ENCODE results near the gene TBX15. TPM values are rescaled to one million over a fixed set of nuclear protein-coding genes. Genes with fewer than 3 reads are reported as not detected.

The TBX15 gene
- total and polyA plus RNA-seq, 10 donors = 0.06 to 0.32 (median 0.11) TPM; not detected in 4

DNA sequence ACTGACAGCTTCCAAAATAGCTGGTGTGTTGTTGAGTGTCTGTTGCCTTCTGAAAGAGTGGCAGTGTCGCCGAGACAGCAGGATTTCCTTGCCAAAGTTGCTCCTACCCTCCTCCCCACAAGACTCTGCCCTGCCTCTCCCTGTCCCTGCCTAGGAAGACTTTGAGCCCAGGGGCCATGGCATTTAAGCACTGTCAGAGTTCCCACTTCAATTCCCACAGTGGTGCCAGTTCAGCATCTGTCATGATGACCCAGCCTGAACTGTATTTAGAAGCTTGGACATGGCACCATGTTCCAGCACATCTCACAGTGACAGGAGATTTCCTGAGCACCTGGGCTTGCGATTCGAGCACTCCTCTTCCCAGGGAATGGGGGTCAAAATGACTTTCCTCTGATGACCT lies 43.6 kb downstream of the TBX15 start:
- Histone ChIP-seq H3K27me3 (replicated peaks in 1 of 7) (no peaks in the 10 kb centered on the region), H3K4me3 (no peak overlapping the region), H3K9me3 (peaks cover 0 to 4% (median 0%) of the 10 kb centered on the region in 8 donors), H3K4me1 (no peaks in the 10 kb centered on the region), H3K36me3 (no peaks in the 10 kb centered on the region), H3K27ac (no peak overlapping the region)
- intact Hi-C loops (cut with DNase I; ENCODE audit: low total_unique reads) = no loop called here
- WGBS, 5 donors = 58 to 69% (median 64%) methylated on average over 4 of the region's 4 CpGs
- no peak for DNase-seq
- no peak for TF ChIP-seq POLR2A (IDR thresholded peaks at IDR 0.05)
- TF ChIP-seq CTCF (IDR thresholded peaks at IDR 0.05 in 8 of 11, conservative IDR thresholded peaks at IDR 0.05 in 3 of 11) = no peak
- TF ChIP-seq POLR2AphosphoS5 (IDR thresholded peaks at IDR 0.05) = no peak

GRCh38 chr1:118944133-118944532 lies 44.0 kb downstream of the TBX15 start:
- intact Hi-C loops (cut with DNase I; ENCODE audit: low total_unique reads) = no loop called here
- no peak for DNase-seq
- Histone ChIP-seq H3K27ac (no peak overlapping the region), H3K9me3 (peaks cover 0 to 4% (median 0%) of the 10 kb centered on the region in 8 donors), H3K4me3 (no peak overlapping the region), H3K4me1 (no peaks in the 10 kb centered on the region), H3K36me3 (no peaks in the 10 kb centered on the region), H3K27me3 (replicated peaks in 1 of 7) (no peaks in the 10 kb centered on the region)
- TF ChIP-seq POLR2A (IDR thresholded peaks at IDR 0.05) = no peak
- TF ChIP-seq CTCF (IDR thresholded peaks at IDR 0.05 in 8 of 11, conservative IDR thresholded peaks at IDR 0.05 in 3 of 11) = no peak
- TF ChIP-seq POLR2AphosphoS5 (IDR thresholded peaks at IDR 0.05) = no peak
- 78 to 89% (median 82%) methylated on average over 2 of the region's 2 CpGs for WGBS, 5 donors

DNA sequence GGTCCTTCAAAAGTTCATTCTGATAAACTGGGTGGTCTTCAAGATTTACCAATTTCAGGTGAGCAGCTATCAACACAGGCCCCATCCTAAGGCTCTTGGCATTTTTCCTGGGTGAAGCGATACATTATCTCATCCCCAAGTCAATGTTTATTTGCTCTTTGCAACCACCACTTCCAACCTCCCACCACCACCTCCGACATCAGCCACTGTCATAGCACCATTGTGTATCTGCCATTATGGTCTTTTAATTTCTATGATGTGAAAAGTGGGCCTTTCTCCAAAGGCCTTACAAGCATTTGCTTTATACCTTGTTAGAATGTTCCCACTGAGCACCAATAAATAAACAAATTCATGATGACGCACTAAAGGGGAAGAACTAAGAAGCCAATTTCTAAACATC lies 47.2 kb downstream of the TBX15 start:
- WGBS, 5 donors = 59 to 81% (median 72%) methylated on average over 3 of the region's 3 CpGs
- Histone ChIP-seq H3K9me3 (no peaks in the 10 kb centered on the region), H3K4me1 (no peaks in the 10 kb centered on the region), H3K27me3 (replicated peaks in 1 of 7) (no peaks in the 10 kb centered on the region), H3K27ac (no peak overlapping the region), H3K4me3 (no peak overlapping the region), H3K36me3 (no peaks in the 10 kb centered on the region)
- no peak for TF ChIP-seq POLR2AphosphoS5 (IDR thresholded peaks at IDR 0.05)
- no peak for TF ChIP-seq CTCF (IDR thresholded peaks at IDR 0.05 in 8 of 11, conservative IDR thresholded peaks at IDR 0.05 in 3 of 11)
- no peak for TF ChIP-seq POLR2A (IDR thresholded peaks at IDR 0.05)
- DNase-seq = no peak
- intact Hi-C loops (cut with DNase I; ENCODE audit: low total_unique reads) = no loop called here

DNA sequence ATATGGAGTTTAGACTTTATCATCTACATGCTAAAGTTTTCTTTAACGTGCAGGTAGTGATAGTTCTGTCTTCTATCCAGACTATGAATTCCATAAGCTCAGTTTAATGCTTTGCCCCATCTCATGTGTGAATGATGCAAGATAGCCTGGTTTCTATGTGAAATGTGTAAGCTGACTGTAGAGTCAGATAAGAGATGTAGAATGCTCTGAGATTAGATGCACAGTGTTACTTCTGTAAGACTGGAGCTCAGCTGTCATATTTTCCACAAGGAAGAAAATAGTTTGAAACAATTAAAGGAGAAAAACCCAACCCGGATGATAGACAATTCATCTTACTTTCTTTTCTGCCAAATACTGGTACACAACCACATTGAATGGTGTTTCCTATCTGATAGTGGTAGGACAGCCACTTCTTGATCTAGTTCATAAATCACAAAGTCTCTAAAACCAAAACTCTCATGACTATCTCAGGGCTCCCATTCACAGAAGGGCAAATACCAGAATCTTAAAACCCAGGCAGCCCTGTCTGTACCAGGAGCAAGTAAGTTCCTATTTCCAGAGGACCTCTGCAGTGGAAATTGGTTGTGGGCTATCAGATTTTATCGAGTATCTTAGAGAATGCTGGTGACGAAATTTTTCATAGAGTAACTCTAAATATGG lies 50.6 kb downstream of the TBX15 start:
- TF ChIP-seq POLR2AphosphoS5 (IDR thresholded peaks at IDR 0.05) (no peak), CTCF (IDR thresholded peaks at IDR 0.05 in 8 of 11, conservative IDR thresholded peaks at IDR 0.05 in 3 of 11) (no peak), POLR2A (IDR thresholded peaks at IDR 0.05) (no peak)
- Histone ChIP-seq H3K4me1 (no peaks in the 10 kb centered on the region), H3K9me3 (no peaks in the 10 kb centered on the region), H3K36me3 (no peaks in the 10 kb centered on the region), H3K27me3 (replicated peaks in 1 of 7) (no peaks in the 10 kb centered on the region), H3K27ac (no peak overlapping the region), H3K4me3 (no peak overlapping the region)
- intact Hi-C loops (cut with DNase I; ENCODE audit: low total_unique reads) = no loop called here
- no peak for DNase-seq
- WGBS, 5 donors = 23 to 43% (median 32%) methylated on average over 4 of the region's 4 CpGs

Data from spleen (tissue), 11 donors.